Astrocyte (in vitro differentiated cells and primary cell): ENCODE measurements around the gene VSTM2L. TPM values are rescaled to one million over a fixed set of nuclear protein-coding genes. Genes with fewer than 3 reads are reported as not detected.

ENCODE experiments used
- DNase-seq: peaks from one replicate; pipeline ENCODE4 v3.0.0-alpha.2; 2010; ENCODE audit warnings: low read depth
- FAIRE-seq: peaks from 2 replicates; lab custom pipeline; 2011; peaks lifted over from hg19 to GRCh38; lab: Jason Lieb, UNC
- H2AFZ ChIP-seq: 2 replicates; pipeline ENCODE4 v1.6.0; 2012; ENCODE audit warnings: low read depth, low read length, inconsistent platforms
- H3K27ac ChIP-seq: 2 replicates; pipeline ENCODE4 v1.5.1; 2011; ENCODE audit warnings: low read depth, low read length, inconsistent platforms
- H3K27me3 ChIP-seq: 2 replicates; pipeline ENCODE4 v1.6.0; 2011; ENCODE audit warnings: low read length, inconsistent platforms; ENCODE audit not compliant: insufficient read depth
- H3K36me3 ChIP-seq: 2 replicates; pipeline ENCODE4 v1.5.1; 2011; ENCODE audit warnings: low read length, inconsistent platforms; ENCODE audit not compliant: insufficient read depth
- H3K4me1 ChIP-seq: 2 replicates; pipeline ENCODE4 v1.5.1; 2011; ENCODE audit warnings: low read length, inconsistent platforms; ENCODE audit not compliant: insufficient read depth
- H3K4me2 ChIP-seq: 2 replicates; pipeline ENCODE4 v1.6.0; 2012; ENCODE audit warnings: low read length, inconsistent platforms
- H3K4me3 ChIP-seq: 2 replicates; pipeline ENCODE4 v1.5.1; 2011; ENCODE audit warnings: low read depth, mild to moderate bottlenecking, low read length, inconsistent platforms; ENCODE audit not compliant: insufficient read depth
- H3K79me2 ChIP-seq: 2 replicates; pipeline ENCODE4 v1.6.0; 2012; ENCODE audit warnings: mild to moderate bottlenecking, low read length, inconsistent platforms; ENCODE audit not compliant: insufficient read depth
- H3K9ac ChIP-seq: 2 replicates; pipeline ENCODE4 v1.6.0; 2012; ENCODE audit warnings: mild to moderate bottlenecking, low read length, inconsistent platforms
- H3K9me3 ChIP-seq: 2 replicates; pipeline ENCODE4 v1.5.1; 2012; ENCODE audit warnings: low read depth, mild to moderate bottlenecking, low read length, inconsistent platforms; ENCODE audit not compliant: insufficient read depth
- H4K20me1 ChIP-seq: 2 replicates; pipeline ENCODE4 v1.6.0; 2012; ENCODE audit warnings: low read length, inconsistent platforms; ENCODE audit not compliant: insufficient read depth
- H3K27ac Mint-ChIP-seq: one replicate; pipeline ENCODE4 v1.8.0; 2021; ENCODE audit warnings: mild to moderate bottlenecking, mixed read lengths; ENCODE audit not compliant: unreplicated experiment
- H3K27me3 Mint-ChIP-seq: one replicate; pipeline ENCODE4 v1.8.0; 2021; ENCODE audit warnings: low read depth, mixed read lengths; ENCODE audit not compliant: unreplicated experiment
- H3K36me3 Mint-ChIP-seq: one replicate; pipeline ENCODE4 v1.8.0; 2021; ENCODE audit warnings: low read depth, mixed read lengths; ENCODE audit not compliant: unreplicated experiment
- H3K4me1 Mint-ChIP-seq: one replicate; pipeline ENCODE4 v1.8.0; 2021; ENCODE audit warnings: low read depth, mixed read lengths; ENCODE audit not compliant: unreplicated experiment
- H3K4me3 Mint-ChIP-seq: one replicate; pipeline ENCODE4 v1.8.0; 2021; ENCODE audit warnings: mild to moderate bottlenecking, moderate library complexity, mixed read lengths; ENCODE audit not compliant: unreplicated experiment
- H3K9me3 Mint-ChIP-seq: one replicate; pipeline ENCODE4 v1.8.0; 2021; ENCODE audit warnings: mild to moderate bottlenecking, mixed read lengths; ENCODE audit not compliant: unreplicated experiment
- EZH2 ChIP-seq: IDR thresholded peaks from 2 replicates; pipeline ENCODE4 v1.6.1; 2012; ENCODE audit warnings: mild to moderate bottlenecking, low read length, inconsistent platforms; ENCODE audit not compliant: insufficient read depth
- total RNA-seq: library from RNA; stranded (reverse); gene quantifications from 2 replicates; pipeline ENCODE4 v1.2.1, GENCODE V29; 2021
- TF ChIP-seq, protein P1 (sequence below): IDR thresholded peaks from 2 replicates; pipeline ENCODE4 v1.5.1; 2011; ENCODE audit warnings: low read depth, mild to moderate bottlenecking, inconsistent platforms, low read length, moderate library complexity; ENCODE audit not compliant: insufficient read depth

The VSTM2L gene
- total RNA-seq, 1 donor from 2014 or later: 18.5 TPM

GRCh38 chr20:37875460-37876175, 27.3 kb upstream of the VSTM2L start:
- Histone ChIP-seq H3K9ac (no peak overlapping the region), H2AFZ (no peak overlapping the region), H3K4me1 (no peaks in the 10 kb centered on the region), H3K79me2 (no peaks in the 10 kb centered on the region), H3K36me3 (no peaks in the 10 kb centered on the region), H3K27me3 (no peaks in the 10 kb centered on the region), H3K4me2 (no peak overlapping the region), H3K9me3 (no peaks in the 10 kb centered on the region), H4K20me1 (no peaks in the 10 kb centered on the region), H3K4me3 (no peak overlapping the region), H3K27ac (no peak overlapping the region)
- TF ChIP-seq, protein P1, sequence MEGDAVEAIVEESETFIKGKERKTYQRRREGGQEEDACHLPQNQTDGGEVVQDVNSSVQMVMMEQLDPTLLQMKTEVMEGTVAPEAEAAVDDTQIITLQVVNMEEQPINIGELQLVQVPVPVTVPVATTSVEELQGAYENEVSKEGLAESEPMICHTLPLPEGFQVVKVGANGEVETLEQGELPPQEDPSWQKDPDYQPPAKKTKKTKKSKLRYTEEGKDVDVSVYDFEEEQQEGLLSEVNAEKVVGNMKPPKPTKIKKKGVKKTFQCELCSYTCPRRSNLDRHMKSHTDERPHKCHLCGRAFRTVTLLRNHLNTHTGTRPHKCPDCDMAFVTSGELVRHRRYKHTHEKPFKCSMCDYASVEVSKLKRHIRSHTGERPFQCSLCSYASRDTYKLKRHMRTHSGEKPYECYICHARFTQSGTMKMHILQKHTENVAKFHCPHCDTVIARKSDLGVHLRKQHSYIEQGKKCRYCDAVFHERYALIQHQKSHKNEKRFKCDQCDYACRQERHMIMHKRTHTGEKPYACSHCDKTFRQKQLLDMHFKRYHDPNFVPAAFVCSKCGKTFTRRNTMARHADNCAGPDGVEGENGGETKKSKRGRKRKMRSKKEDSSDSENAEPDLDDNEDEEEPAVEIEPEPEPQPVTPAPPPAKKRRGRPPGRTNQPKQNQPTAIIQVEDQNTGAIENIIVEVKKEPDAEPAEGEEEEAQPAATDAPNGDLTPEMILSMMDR: no peak
- no peak for TF ChIP-seq EZH2
- H3K9me3 Mint-ChIP-seq: no peaks in the 10 kb centered on the region
- no peak for FAIRE-seq
- no peak overlapping the region for H3K27ac Mint-ChIP-seq
- DNase-seq: no peak
- H3K36me3 Mint-ChIP-seq: peaks cover 7% of the 10 kb centered on the region
- H3K4me1 Mint-ChIP-seq: no peaks in the 10 kb centered on the region
- peaks cover 5% of the 10 kb centered on the region for H3K27me3 Mint-ChIP-seq
- H3K4me3 Mint-ChIP-seq: no peak overlapping the region

- Mint-ChIP-seq H3K36me3 (peaks cover 4% of the 10 kb centered on the region), H3K27me3 (peaks cover 15% of the 10 kb centered on the region), H3K4me3 (no peak overlapping the region), H3K9me3 (no peaks in the 10 kb centered on the region), H3K4me1 (no peaks in the 10 kb centered on the region), H3K27ac (no peak overlapping the region)
- H3K79me2 ChIP-seq: no peaks in the 10 kb centered on the region
- no peak overlapping the region for H2AFZ ChIP-seq
- H3K36me3 ChIP-seq: no peaks in the 10 kb centered on the region
- H3K9me3 ChIP-seq: no peaks in the 10 kb centered on the region
- H3K4me2 ChIP-seq: no peak overlapping the region
- H3K27me3 ChIP-seq: no peaks in the 10 kb centered on the region
- DNase-seq (no peak), FAIRE-seq (no peak)
- H3K4me1 ChIP-seq: no peaks in the 10 kb centered on the region
- TF ChIP-seq, protein P1: no peak
- TF ChIP-seq EZH2: no peak
- H3K9ac ChIP-seq: no peak overlapping the region
- H3K4me3 ChIP-seq: no peak overlapping the region
- no peak overlapping the region for H3K27ac ChIP-seq
- H4K20me1 ChIP-seq: no peaks in the 10 kb centered on the region
These were observed 26.1 kb upstream of the VSTM2L start for GRCh38 chr20:37876863-37877262.
